LNCAP (cell line): ENCODE data around the gene DUSP2.

ENCODE experiments used
- TF ChIP-seq, protein P1 (sequence below): fragments of 450-650 bp; IDR thresholded peaks from 2 replicates; pipeline ENCODE4 v1.5.1; 2017; ENCODE audit warnings: mild to moderate bottlenecking

The DUSP2 gene

DNA sequence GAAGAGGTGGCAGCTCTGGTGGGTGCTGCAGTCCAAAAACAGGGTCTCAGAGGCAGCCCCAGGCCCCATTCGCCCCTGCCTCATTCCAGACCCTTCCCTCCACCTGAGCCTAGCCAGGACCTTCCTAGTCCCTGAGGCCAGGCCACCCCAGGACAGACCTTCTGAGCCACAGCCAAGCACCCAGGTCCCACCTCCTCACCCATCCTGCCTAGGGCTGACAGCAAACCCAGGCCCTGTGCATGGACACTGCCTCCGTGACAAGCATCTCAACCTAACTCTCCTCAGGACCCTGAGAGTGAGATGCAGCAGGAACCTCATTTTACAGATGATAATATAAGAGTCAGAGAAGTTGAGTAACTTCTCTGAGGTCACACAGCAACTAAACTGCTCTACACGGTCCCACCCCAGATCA is 44.3 kb downstream of the DUSP2 start:
- TF ChIP-seq, protein P1, sequence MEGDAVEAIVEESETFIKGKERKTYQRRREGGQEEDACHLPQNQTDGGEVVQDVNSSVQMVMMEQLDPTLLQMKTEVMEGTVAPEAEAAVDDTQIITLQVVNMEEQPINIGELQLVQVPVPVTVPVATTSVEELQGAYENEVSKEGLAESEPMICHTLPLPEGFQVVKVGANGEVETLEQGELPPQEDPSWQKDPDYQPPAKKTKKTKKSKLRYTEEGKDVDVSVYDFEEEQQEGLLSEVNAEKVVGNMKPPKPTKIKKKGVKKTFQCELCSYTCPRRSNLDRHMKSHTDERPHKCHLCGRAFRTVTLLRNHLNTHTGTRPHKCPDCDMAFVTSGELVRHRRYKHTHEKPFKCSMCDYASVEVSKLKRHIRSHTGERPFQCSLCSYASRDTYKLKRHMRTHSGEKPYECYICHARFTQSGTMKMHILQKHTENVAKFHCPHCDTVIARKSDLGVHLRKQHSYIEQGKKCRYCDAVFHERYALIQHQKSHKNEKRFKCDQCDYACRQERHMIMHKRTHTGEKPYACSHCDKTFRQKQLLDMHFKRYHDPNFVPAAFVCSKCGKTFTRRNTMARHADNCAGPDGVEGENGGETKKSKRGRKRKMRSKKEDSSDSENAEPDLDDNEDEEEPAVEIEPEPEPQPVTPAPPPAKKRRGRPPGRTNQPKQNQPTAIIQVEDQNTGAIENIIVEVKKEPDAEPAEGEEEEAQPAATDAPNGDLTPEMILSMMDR = no peak

DNA sequence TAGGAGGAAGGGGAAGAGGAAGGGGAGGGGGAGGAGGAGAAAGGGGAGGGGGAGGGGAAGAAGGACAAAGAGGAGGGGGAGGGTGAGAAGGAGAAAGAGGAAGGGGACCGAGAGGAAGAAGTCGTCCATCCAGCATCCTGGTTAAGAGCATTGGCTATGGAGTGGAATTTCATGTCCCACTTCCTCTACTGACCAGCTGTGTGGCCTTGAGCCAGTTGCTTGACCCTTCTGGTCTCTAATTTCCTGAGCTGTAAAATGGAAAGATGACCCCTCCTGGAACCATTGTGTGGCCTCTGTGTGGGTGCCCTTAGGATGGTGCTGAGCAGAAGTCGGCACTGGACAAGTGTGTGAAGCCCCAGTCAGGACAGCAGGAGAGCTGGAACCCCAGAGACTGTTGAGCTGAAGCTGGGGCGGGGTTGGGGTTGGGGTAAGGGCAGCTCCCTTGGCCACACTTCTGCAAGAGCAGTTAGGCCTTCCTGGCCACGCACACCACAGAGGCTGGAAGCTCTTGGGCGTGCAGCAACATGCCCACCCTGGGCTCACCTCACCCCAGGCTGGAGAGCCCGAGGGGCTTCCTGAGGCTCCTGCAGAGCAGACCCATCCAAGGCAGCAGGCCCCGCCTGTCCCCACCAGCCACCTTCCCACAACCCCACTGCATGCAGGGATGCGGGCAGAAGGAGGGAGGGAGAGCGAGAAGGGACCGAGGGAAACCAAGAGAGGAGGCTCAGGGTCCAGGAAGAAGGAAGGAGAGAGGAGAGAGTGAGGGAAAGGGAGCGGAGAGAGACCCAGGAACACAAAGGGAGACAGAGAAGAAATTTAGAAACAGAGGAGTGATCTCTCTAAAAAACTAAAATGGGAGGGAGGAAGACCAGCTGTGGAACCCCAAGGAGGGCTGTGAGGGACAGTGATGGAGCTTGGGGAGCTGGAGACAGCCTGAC is 45.1 kb downstream of the DUSP2 start:
- TF ChIP-seq, protein P1 = no peak

DNA sequence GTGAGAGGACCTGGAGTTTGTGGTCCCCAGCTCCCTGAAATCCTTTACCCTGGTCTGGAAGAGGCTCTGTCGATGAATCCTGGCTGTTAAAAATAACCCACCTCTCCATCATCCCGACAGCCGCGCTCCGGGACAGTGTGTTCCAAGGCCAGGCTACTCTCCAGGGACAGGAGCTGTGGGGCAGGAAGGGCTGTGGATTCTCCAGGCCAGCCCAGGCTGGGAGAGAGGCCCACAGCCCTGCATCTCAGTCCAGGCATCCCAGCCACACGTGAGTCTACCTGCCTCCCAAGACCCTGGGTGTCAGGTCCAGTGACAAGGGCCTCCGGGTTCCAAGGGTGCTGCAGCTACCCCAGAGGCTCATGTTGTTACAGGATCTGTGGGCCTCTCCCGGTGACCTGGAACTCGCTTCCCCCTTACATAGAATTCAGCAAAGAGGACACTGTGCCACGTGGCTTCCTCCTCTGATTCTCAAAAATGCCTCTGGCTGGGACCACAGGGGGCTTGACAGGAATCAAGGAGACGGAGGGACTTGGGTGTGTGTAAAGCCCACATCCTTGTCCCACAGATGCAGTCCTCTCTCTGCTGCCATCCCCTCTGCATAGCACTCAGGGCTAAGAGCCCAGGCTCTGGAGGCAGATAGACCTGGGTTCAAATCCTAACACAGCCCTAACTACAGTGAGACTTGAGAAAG is 46.2 kb downstream of the DUSP2 start:
- TF ChIP-seq, protein P1 = no peak

DNA sequence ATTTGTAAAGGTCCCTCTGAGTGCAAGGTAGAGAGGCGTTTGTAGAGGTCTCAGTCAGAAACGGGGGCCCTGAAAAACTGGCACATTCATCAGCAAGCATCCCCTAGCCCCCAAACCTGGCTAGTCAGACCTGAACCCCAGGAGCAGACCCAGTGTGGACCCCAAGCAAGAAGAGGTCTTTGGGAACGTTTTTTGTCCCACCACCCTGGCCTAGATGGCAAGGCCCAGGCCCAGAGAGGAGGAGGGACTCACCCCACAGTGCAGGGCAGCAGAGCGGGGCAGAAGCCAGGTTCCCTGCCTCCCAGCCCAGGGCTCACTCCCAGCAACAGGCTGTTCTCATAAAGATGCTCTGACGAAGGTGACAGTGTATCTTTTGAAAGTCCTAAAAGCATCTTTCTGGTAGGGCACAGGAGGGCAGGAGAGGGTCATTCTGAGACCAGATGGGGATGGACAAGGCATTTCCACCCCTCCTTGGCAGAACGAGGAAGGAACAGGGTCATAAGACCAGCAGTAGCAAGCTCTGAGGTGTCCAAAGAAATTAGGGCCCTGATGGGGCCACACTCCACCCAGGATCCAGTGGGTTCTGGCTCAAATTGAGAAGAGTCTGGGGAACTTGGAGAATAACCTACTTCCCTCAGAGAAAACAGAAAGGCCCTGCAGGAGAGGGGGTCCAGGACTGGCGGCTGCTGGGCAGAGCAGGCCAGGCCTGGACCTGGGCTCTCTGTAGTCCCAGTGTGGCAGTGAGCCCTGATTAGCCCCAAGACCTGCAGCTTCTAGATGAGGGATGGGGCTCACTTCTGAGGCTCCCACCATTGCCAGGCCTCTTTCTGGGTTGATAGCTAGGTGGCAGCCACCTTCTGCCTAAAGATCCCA is 47.1 kb downstream of the DUSP2 start:
- TF ChIP-seq, protein P1 = no peak

DNA sequence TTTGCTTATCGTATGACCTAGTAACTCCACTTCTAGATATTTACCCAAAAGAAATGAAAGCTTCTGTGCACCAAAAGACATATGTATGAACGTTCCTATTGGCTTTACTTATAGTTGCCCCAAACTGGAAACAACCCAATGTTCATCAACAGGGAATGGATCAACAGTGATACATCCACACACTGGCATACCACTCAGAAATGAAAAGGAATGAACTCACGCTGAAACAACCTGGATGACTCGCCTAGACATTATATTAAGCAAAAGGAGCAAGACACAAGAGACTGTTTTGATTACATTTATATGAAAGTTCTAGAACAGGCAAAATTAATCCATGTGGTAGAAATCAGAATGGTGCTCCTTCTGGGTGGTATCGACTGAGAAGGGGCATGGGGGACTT is 47.8 kb downstream of the DUSP2 start:
- TF ChIP-seq, protein P1 = no peak

DNA sequence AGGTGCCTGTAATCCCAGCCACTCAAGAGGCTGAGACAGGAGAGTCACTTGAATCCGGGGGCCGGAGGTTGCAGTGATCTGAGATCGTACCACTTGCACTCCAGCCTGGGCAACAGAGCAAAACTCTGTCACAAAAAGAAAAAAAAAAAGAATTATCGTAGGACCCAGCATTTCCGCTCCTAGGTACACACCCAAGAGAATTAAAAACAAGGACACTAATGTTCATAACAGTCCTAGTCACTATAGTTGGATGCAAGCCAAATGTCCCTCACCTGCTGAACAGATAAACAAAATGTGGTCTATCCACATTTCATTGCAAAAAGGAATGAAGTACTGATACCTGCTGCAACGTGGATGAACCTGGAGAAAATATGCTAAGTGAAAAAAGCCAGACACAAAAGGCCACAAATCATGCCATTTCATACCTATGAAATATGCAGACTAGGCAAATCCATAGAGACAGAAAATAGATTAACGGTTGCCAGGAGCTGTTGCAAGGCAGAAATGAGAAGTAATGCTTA is 50.1 kb downstream of the DUSP2 start:
- TF ChIP-seq, protein P1 = no peak

DNA sequence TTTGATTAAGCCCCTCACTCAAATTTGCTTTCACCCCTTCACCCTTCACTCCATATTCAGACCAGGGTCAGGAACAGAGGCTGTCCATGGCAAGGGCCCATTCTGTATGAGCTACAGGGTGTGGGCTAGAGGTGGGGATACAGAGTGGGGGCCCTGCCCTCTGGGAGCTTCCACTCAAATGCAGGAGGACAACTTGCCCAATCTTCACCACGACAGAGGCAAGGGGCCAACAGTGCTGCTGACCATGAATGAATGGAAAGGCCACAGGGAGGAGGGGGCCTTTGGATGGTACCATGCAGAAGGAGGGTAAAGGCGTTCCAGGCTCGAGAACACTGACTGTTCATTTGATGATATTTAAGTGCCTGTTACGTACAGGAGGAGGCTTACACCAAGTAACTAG is 51.7 kb downstream of the DUSP2 start:
- TF ChIP-seq, protein P1 = no peak
